SK-N-MC (cell line): ENCODE results near the gene MAP7D2.

Experiments
- EZH2 ChIP-seq: fragments of 200-600 bp; sonication (generic); IDR thresholded peaks from one replicate; pipeline ENCODE4 v1.6.1; 2017; ENCODE audit warnings: antibody characterized with exemption
- POLR2AphosphoS5 ChIP-seq: IDR thresholded peaks from 2 replicates; pipeline ENCODE4 v1.6.1; 2012; ENCODE audit warnings: mild to moderate bottlenecking, low read depth, low read length, borderline replicate concordance

- TF ChIP-seq EZH2: no peak
- TF ChIP-seq POLR2AphosphoS5: no peak
Observed at GRCh38 chrX:20111271-20111670, 5.4 kb downstream of the MAP7D2 start.
